Measurements from ENCODE around the gene KCNRG. TPM values are rescaled to one million over a fixed set of nuclear protein-coding genes. Genes with fewer than 3 reads are reported as not detected.
A peak's percentile ranks its signal among the peaks of the same experiment; 100 is the strongest.

KCNRG gene
- total and polyA plus RNA-seq, 2 experiments from 2014 or later = 0.60 TPM; not detected in 1

DNA sequence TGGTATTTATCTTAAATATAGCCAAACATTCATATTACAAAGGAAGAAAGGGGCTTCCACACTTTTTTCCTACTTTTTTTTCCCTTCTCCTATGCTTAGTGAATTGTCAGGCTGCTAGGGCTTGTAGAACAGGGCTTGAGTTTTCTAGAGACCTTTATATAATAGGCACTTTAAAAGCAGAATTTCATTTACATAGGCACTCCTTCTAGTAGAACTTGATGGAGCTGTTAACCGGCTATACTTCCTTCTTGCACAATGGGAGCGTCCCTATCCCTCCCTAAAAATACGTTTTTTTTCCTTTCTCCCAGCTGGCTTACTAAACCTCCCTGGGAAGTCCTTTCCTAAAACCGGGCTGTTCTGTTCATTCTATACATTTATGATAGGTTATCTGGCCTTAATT, 17.3 kb upstream of the KCNRG start:
- no peaks in the 10 kb centered on the region for H4K20me1 ChIP-seq (replicated peaks; ENCODE audit: insufficient read depth)
- H3K4me2 ChIP-seq = peak overlapping the region; percentile 72
- peak; percentile 4; the same call in 2 of the 3 replicates for ATAC-seq
- no peaks in the 10 kb centered on the region; the same call in 2 of the 3 replicates for H3K9me3 Mint-ChIP-seq
- peak overlapping the region; percentile 81 for H3K4me3 ChIP-seq
- DNase-seq (ENCODE audit: low spot score) = peak; percentile 54
- peak overlapping the region; percentile 98 for H3K27ac Mint-ChIP-seq
- peaks cover 30% of the 10 kb centered on the region for H3K79me2 ChIP-seq (replicated peaks; ENCODE audit: insufficient read depth)
- peaks cover 51% of the 10 kb centered on the region for H3K36me3 Mint-ChIP-seq (ENCODE audit: low read depth)
- TF ChIP-seq, protein P1, sequence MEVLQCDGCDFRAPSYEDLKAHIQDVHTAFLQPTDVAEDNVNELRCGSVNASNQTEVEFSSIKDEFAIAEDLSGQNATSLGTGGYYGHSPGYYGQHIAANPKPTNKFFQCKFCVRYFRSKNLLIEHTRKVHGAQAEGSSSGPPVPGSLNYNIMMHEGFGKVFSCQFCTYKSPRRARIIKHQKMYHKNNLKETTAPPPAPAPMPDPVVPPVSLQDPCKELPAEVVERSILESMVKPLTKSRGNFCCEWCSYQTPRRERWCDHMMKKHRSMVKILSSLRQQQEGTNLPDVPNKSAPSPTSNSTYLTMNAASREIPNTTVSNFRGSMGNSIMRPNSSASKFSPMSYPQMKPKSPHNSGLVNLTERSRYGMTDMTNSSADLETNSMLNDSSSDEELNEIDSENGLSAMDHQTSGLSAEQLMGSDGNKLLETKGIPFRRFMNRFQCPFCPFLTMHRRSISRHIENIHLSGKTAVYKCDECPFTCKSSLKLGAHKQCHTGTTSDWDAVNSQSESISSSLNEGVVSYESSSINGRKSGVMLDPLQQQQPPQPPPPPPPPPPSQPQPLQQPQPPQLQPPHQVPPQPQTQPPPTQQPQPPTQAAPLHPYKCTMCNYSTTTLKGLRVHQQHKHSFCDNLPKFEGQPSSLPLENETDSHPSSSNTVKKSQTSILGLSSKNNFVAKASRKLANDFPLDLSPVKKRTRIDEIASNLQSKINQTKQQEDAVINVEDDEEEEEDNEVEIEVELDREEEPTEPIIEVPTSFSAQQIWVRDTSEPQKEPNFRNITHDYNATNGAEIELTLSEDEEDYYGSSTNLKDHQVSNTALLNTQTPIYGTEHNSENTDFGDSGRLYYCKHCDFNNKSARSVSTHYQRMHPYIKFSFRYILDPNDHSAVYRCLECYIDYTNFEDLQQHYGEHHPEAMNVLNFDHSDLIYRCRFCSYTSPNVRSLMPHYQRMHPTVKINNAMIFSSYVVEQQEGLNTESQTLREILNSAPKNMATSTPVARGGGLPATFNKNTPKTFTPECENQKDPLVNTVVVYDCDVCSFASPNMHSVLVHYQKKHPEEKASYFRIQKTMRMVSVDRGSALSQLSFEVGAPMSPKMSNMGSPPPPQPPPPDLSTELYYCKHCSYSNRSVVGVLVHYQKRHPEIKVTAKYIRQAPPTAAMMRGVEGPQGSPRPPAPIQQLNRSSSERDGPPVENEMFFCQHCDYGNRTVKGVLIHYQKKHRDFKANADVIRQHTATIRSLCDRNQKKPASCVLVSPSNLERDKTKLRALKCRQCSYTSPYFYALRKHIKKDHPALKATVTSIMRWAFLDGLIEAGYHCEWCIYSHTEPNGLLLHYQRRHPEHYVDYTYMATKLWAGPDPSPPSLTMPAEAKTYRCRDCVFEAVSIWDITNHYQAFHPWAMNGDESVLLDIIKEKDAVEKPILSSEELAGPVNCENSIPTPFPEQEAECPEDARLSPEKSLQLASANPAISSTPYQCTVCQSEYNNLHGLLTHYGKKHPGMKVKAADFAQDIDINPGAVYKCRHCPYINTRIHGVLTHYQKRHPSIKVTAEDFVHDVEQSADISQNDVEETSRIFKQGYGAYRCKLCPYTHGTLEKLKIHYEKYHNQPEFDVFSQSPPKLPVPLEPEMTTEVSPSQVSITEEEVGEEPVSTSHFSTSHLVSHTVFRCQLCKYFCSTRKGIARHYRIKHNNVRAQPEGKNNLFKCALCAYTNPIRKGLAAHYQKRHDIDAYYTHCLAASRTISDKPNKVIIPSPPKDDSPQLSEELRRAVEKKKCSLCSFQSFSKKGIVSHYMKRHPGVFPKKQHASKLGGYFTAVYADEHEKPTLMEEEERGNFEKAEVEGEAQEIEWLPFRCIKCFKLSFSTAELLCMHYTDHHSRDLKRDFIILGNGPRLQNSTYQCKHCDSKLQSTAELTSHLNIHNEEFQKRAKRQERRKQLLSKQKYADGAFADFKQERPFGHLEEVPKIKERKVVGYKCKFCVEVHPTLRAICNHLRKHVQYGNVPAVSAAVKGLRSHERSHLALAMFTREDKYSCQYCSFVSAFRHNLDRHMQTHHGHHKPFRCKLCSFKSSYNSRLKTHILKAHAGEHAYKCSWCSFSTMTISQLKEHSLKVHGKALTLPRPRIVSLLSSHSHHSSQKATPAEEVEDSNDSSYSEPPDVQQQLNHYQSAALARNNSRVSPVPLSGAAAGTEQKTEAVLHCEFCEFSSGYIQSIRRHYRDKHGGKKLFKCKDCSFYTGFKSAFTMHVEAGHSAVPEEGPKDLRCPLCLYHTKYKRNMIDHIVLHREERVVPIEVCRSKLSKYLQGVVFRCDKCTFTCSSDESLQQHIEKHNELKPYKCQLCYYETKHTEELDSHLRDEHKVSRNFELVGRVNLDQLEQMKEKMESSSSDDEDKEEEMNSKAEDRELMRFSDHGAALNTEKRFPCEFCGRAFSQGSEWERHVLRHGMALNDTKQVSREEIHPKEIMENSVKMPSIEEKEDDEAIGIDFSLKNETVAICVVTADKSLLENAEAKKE (CRISPR knock-in tag; IDR thresholded peaks at IDR 0.05) = no peak
- TF ChIP-seq ZNF331 (CRISPR knock-in tag; IDR thresholded peaks at IDR 0.05; ENCODE audit: low read depth) (no peak), CTCF (conservative IDR thresholded peaks at IDR 0.05; ENCODE audit: low read depth in 2 of 2) (no peak), CREB1 (CRISPR knock-in tag; IDR thresholded peaks at IDR 0.05; ENCODE audit: low read depth) (no peak), STAT1 (IDR thresholded peaks at IDR 0.05; ENCODE audit: unreplicated experiment) (no peak), EZH2phosphoT487 (IDR thresholded peaks at IDR 0.05; ENCODE audit: unreplicated experiment) (no peak), JUNB (IDR thresholded peaks at IDR 0.05; ENCODE audit: unreplicated experiment) (no peak), NANOG (IDR thresholded peaks at IDR 0.05; ENCODE audit: borderline replicate concordance) (no peak), ETS1 (IDR thresholded peaks at IDR 0.05) (no peak), EZH2 (IDR thresholded peaks at IDR 0.05; ENCODE audit: low read depth, unreplicated experiment) (no peak), POLR2AphosphoS5 (IDR thresholded peaks at IDR 0.05; ENCODE audit: low read depth) (no peak), ZNF114 (CRISPR knock-in tag; IDR thresholded peaks at IDR 0.05) (no peak)
- TF ChIP-seq, protein P2, sequence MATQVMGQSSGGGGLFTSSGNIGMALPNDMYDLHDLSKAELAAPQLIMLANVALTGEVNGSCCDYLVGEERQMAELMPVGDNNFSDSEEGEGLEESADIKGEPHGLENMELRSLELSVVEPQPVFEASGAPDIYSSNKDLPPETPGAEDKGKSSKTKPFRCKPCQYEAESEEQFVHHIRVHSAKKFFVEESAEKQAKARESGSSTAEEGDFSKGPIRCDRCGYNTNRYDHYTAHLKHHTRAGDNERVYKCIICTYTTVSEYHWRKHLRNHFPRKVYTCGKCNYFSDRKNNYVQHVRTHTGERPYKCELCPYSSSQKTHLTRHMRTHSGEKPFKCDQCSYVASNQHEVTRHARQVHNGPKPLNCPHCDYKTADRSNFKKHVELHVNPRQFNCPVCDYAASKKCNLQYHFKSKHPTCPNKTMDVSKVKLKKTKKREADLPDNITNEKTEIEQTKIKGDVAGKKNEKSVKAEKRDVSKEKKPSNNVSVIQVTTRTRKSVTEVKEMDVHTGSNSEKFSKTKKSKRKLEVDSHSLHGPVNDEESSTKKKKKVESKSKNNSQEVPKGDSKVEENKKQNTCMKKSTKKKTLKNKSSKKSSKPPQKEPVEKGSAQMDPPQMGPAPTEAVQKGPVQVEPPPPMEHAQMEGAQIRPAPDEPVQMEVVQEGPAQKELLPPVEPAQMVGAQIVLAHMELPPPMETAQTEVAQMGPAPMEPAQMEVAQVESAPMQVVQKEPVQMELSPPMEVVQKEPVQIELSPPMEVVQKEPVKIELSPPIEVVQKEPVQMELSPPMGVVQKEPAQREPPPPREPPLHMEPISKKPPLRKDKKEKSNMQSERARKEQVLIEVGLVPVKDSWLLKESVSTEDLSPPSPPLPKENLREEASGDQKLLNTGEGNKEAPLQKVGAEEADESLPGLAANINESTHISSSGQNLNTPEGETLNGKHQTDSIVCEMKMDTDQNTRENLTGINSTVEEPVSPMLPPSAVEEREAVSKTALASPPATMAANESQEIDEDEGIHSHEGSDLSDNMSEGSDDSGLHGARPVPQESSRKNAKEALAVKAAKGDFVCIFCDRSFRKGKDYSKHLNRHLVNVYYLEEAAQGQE (IDR thresholded peaks at IDR 0.05; ENCODE audit: unreplicated experiment) = no peak
- H3K27ac ChIP-seq (ENCODE audit: low read depth) = peak overlapping the region; percentile 95
- peaks cover 4% of the 10 kb centered on the region for H3K27me3 Mint-ChIP-seq (ENCODE audit: insufficient read depth, low read depth, poor library complexity)
- H2AFZ ChIP-seq = no peak overlapping the region
- H3K27me3 ChIP-seq (ENCODE audit: insufficient read depth) = peaks cover 18% of the 10 kb centered on the region
- peaks cover 14% of the 10 kb centered on the region for H3K4me1 ChIP-seq (ENCODE audit: insufficient read depth)
- H3K4me3 Mint-ChIP-seq = peak overlapping the region; percentile 94
- no peaks in the 10 kb centered on the region for H3K36me3 ChIP-seq (ENCODE audit: insufficient read depth)
- peaks cover 29% of the 10 kb centered on the region for H3K4me1 Mint-ChIP-seq
- no peaks in the 10 kb centered on the region for H3K9me2 ChIP-seq (ENCODE audit: insufficient read depth)
- H3F3A ChIP-seq (replicated peaks; ENCODE audit: low read depth) = no peaks in the 10 kb centered on the region
